HG03025 (cell line): ENCODE measurements around the gene ANKRD13A.
"Not testable (repeated sequence)": the region's sequence is repeated elsewhere in the genome, so short reads cannot be mapped to it uniquely, and the experiment has no call there.

ENCODE experiments used
- ATAC-seq: cut with Tn5 transposase; IDR thresholded peaks from one replicate; pipeline ENCODE4 v1.9.1; 2021; ENCODE audit warnings: mild to moderate bottlenecking, moderate library complexity; ENCODE audit not compliant: unreplicated experiment, low FRiP score

The ANKRD13A gene

GRCh38 chr12:110074089-110074488 is 74.9 kb downstream of the ANKRD13A start:
- no peak for ATAC-seq

GRCh38 chr12:110075880-110076279 is 76.7 kb downstream of the ANKRD13A start:
- no peak for ATAC-seq

GRCh38 chr12:110077800-110078199 is 78.6 kb downstream of the ANKRD13A start:
- ATAC-seq = no peak

- peak; percentile 65 for ATAC-seq
Measured at GRCh38 chr12:110079477-110080400, 80.5 kb downstream of the ANKRD13A start.

- ATAC-seq = no peak
Measured at GRCh38 chr12:110080410-110080809, 81.2 kb downstream of the ANKRD13A start.

GRCh38 chr12:110084314-110085015 is 85.2 kb downstream of the ANKRD13A start:
- no peak for ATAC-seq

GRCh38 chr12:110088216-110088615 is 89.0 kb downstream of the ANKRD13A start:
- not testable (repeated sequence) for ATAC-seq

GRCh38 chr12:110088936-110089335 is 89.7 kb downstream of the ANKRD13A start:
- no peak for ATAC-seq
